Peyer's patch (tissue), 4 donors: ENCODE results near the gene ZNF784. TPM values are rescaled to one million over a fixed set of nuclear protein-coding genes. Genes with fewer than 3 reads are reported as not detected.

ENCODE experiments used
- DNase-seq, 3 donors: peaks; one replicate each; pipeline ENCODE4 v3.0.0-alpha.2; 2017 to 2019
- H3K27ac ChIP-seq, 4 donors: fragments of 200-600 bp; sonication (generic); one replicate each; pipeline ENCODE4 v1.5.1; 2016 to 2019
- H3K27me3 ChIP-seq, 2 donors: fragments of 200-600 bp; sonication (generic); one replicate each; pipeline ENCODE4 v1.5.1; 2019
- H3K36me3 ChIP-seq, 3 donors: fragments of 200-600 bp; sonication (generic); one replicate each; pipeline ENCODE4 v1.5.1; 2016 to 2019
- H3K4me1 ChIP-seq, 4 donors: fragments of 200-600 bp; sonication (generic); one replicate each; pipeline ENCODE4 v1.5.1; 2016 to 2019
- H3K4me3 ChIP-seq, 4 donors: fragments of 200-600 bp; sonication (generic); 1 replicate in 3 of 4; 2 replicates in 1 of 4; pipeline ENCODE4 v1.5.1; 2016 to 2019; ENCODE audit warnings: mild to moderate bottlenecking in 1 of 4
- H3K9me3 ChIP-seq, 4 donors: fragments of 200-600 bp; sonication (generic); one replicate each; pipeline ENCODE4 v1.5.1; 2016 to 2019; ENCODE audit warnings: mild to moderate bottlenecking in 1 of 4
- CTCF ChIP-seq, 6 experiments: fragments of 450-650 bp in 4 of 6; fragments of 200-600 bp in 2 of 6; sonication (generic) in 1 of 6; IDR thresholded peaks; one replicate each; pipeline ENCODE4 v1.5.1; 2017 to 2019; ENCODE audit warnings: antibody characterized with exemption in 6 of 6, mild to moderate bottlenecking in 3 of 6, moderate library complexity in 1 of 6
- POLR2A ChIP-seq, 2 donors: fragments of 450-650 bp; IDR thresholded peaks; one replicate each; pipeline ENCODE4 v1.5.1; 2017; ENCODE audit warnings: antibody characterized with exemption in 2 of 2, mild to moderate bottlenecking in 2 of 2, moderate library complexity in 2 of 2
- total RNA-seq, 4 donors: library from RNA; depleted of rRNA; stranded (reverse); fragments of >200 nt; gene quantifications; one replicate each; pipeline ENCODE4 v1.1.0, GENCODE V29; 2016

ZNF784 gene
- total RNA-seq, 4 donors from 2014 or later, result 6.0 to 18.3 (median 12.3) TPM

DNA sequence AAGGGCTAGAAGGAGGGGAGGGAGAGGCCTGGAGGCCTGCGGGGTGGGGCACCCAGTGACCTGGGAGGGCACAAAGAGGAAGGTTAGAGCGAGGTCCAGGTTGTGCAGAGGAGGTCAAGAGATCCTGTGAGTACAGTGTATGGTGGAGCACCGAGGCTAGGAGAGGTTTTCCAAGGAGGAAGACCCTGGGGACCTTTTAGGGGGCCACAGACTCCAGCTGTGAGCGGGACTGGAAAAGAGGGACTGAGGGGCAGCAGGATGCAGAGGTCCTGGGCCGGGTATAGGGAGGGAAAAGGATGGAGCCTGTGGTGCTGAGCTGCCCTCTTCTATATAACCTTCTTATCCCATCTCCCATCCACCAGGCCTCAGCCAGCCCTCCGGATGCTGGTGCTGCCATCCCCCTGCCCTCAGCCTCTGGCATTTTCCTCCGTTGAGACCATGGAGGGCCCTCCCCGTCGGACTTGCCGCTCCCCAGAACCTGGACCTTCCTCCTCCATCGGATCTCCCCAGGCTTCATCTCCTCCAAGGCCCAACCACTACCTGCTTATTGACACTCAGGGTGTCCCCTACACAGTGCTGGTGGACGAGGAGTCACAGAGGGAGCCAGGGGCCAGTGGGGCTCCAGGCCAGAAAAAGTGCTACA lies 19.9 kb upstream of the ZNF784 start:
- Histone ChIP-seq H3K27me3 (no peaks in the 10 kb centered on the region), H3K4me1 (peaks cover 3 to 66% (median 29%) of the 10 kb centered on the region in 4 donors), H3K27ac (peak overlapping the region; percentile 84 to 97 (median 88)), H3K36me3 (peaks cover 0 to 10% (median 0%) of the 10 kb centered on the region in 3 donors), H3K9me3 (no peaks in the 10 kb centered on the region), H3K4me3 (peak overlapping the region; percentile 85 to 92 (median 88))
- TF ChIP-seq CTCF (IDR thresholded peaks at IDR 0.05) (no peak), POLR2A (IDR thresholded peaks at IDR 0.05) (no peak)
- no peak for DNase-seq

DNA sequence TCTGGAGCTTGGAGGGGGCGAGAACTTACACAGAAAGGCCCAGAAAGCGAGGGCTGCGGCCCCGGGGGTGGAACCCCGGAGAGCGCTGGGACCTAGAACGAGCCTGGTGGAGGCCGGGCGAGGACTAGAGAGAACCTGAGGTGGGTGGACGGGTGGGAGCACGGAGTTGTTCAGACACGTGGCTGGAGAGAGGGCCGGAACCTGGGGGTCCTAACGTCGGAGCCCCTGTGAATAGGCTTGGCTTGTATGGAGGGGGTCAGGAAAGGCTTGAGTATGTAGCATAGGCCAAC lies 19.5 kb upstream of the ZNF784 start:
- Histone ChIP-seq H3K9me3 (no peaks in the 10 kb centered on the region), H3K36me3 (peaks cover 0 to 10% (median 0%) of the 10 kb centered on the region in 3 donors), H3K27ac (peak overlapping the region; percentile 84 to 97 (median 88)), H3K4me3 (peak overlapping the region; percentile 85 to 92 (median 88)), H3K4me1 (peaks cover 3 to 62% (median 24%) of the 10 kb centered on the region in 4 donors), H3K27me3 (no peaks in the 10 kb centered on the region)
- TF ChIP-seq CTCF (IDR thresholded peaks at IDR 0.05), result no peak
- no peak for TF ChIP-seq POLR2A (IDR thresholded peaks at IDR 0.05)
- DNase-seq, result peak in 1 of 3 donors; percentile 55

DNA sequence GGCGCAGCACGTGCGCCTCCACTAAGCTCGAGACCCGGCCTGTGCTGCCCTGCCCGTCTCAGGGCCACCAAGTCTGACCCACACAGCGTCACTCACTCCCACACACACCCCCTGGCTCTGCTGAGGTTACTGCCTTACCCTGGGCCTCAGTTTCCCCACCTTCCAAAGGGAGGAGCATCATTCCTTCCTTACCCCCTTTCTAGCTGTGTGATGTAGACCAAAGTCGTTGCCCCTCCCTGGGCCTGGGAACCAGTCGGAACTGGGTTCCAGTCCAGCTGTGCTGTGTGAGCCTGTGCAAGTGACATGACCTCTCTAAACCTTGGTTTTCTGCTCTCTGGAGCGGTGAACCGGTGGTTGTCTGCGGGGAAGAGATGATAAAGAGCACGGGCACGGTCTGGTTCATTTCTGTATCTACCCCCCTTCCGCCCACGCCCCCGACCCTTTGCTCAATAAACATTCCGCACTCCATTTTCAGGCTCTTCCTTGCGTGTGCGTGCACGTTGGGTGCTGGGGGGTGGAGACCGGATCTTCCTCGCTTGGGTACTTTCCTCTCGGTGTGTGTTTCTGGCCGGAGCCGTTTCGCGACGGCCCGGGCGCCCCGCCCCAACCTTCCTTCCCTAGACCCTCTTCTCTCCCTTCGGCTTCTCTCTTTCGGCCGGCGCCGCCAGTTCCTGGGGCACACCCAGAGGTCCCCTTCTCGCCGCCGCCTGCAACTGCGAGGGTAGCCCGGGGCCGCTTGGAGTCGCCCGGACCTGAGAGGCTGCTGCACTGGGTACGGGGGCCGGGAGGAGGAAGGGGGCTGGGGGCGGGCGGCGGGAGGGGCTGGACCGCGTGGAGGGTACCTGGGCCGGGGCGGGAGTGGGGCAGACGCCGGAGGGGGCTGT lies 18.9 kb upstream of the ZNF784 start, which contains the start of gene ZNF581:
ZNF581 (plus strand) TSS at position 647 of the 884 bp plus-strand sequence. CDS start 923 bp downstream, outside the sequence.
- peak; percentile 77 to 90 (median 83) for DNase-seq
- Histone ChIP-seq H3K4me3 (peak within 1 kb of the TSS; percentile 85 to 92 (median 88)), H3K27ac (peak within 1 kb of the TSS; percentile 84 to 97 (median 88)), H3K36me3 (peaks cover 0 to 13% (median 0%) of the 10 kb centered on the region in 3 donors), H3K9me3 (no peaks in the 10 kb centered on the region), H3K27me3 (no peaks in the 10 kb centered on the region), H3K4me1 (peaks cover 3 to 58% (median 20%) of the 10 kb centered on the region in 4 donors)
- TF ChIP-seq CTCF (IDR thresholded peaks at IDR 0.05) (no peak), POLR2A (IDR thresholded peaks at IDR 0.05) (peak in 1 of 2 donors; percentile 10)

- H3K27ac ChIP-seq, result peak overlapping the region; percentile 84 to 97 (median 88)
- peak overlapping the region; percentile 85 to 92 (median 88) for H3K4me3 ChIP-seq
- peaks cover 0 to 16% (median 0%) of the 10 kb centered on the region in 3 donors for H3K36me3 ChIP-seq
- peak in 2 of 3 donors; percentile 45 to 59 for DNase-seq
- H3K9me3 ChIP-seq, result no peaks in the 10 kb centered on the region
- peaks cover 3 to 63% (median 18%) of the 10 kb centered on the region in 4 donors for H3K4me1 ChIP-seq
- TF ChIP-seq CTCF (IDR thresholded peaks at IDR 0.05) (no peak), POLR2A (IDR thresholded peaks at IDR 0.05) (peak in 1 of 2 donors; percentile 19)
- no peaks in the 10 kb centered on the region for H3K27me3 ChIP-seq
Observed at GRCh38 chr19:55642153-55643002, 18.0 kb upstream of the ZNF784 start.
